IMR-90 (cell line): Measurements from ENCODE around the gene BBS1. TPM values are rescaled to one million over a fixed set of nuclear protein-coding genes. Genes with fewer than 3 reads are reported as not detected.

ENCODE experiments used
- ATAC-seq: fragments of 200-7000 bp; cut with Tn5 transposase; 2 replicates; pipeline ENCODE4 v1.9.1; 2020; ENCODE audit warnings: low read depth, mild to moderate bottlenecking, moderate library complexity
- BruUV-seq: library from RNA; stranded (reverse); fragments of 400-500 nt; replicated peaks from 2 replicates; lab custom pipeline; 2021; lab: Mats Ljungman, UMichigan
- CTCF ChIA-PET: fragments of 300-600 bp; formaldehyde crosslinking; extraction: SDS; loops from one replicate; lab custom pipeline; 2021; ENCODE audit warnings: antibody characterized with exemption; lab: Yijun Ruan, JAX
- POLR2A ChIA-PET: fragments of 300-600 bp; sonication (Branson Sonifier 250); formaldehyde crosslinking; loops from one replicate; lab custom pipeline; 2022; ENCODE audit warnings: antibody characterized with exemption; ENCODE audit not compliant: unreplicated experiment; lab: Charles Lee
- DNase-seq: peaks from one replicate; pipeline ENCODE4 v3.0.0; 2013
- H2AFZ ChIP-seq: replicated peaks from 2 replicates; pipeline ENCODE3; 2013; ENCODE audit warnings: low read length, mild to moderate bottlenecking; ENCODE audit not compliant: poor library complexity
- H2AK5ac ChIP-seq: 2 replicates; pipeline ENCODE4 v1.6.1; 2013; ENCODE audit warnings: low read depth, low read length, inconsistent platforms
- H2AK9ac ChIP-seq: replicated peaks from 2 replicates; pipeline ENCODE3; 2013; ENCODE audit warnings: mild to moderate bottlenecking, low read depth, low read length, moderate library complexity; ENCODE audit not compliant: poor library complexity
- H2BK120ac ChIP-seq: 2 replicates; pipeline ENCODE4 v1.6.1; 2013; ENCODE audit warnings: low read depth, low read length, inconsistent platforms
- H2BK15ac ChIP-seq: 3 replicates; pipeline ENCODE4 v1.6.1; 2013; ENCODE audit warnings: low read depth, low read length, inconsistent platforms
- H2BK20ac ChIP-seq: 2 replicates; pipeline ENCODE4 v1.6.1; 2013; ENCODE audit warnings: low read depth, mild to moderate bottlenecking, inconsistent platforms, low read length, moderate library complexity
- H2BK5ac ChIP-seq: 2 replicates; pipeline ENCODE4 v1.6.1; 2013; ENCODE audit warnings: mild to moderate bottlenecking, low read depth, low read length, inconsistent platforms; ENCODE audit not compliant: poor library complexity, severe bottlenecking
- H3K14ac ChIP-seq: replicated peaks from 2 replicates; pipeline ENCODE4 v1.6.1; 2013; ENCODE audit warnings: low read depth, low read length, inconsistent platforms
- H3K18ac ChIP-seq: 2 replicates; pipeline ENCODE4 v1.6.1; 2013; ENCODE audit warnings: low read depth, low read length, control low read depth
- H3K23ac ChIP-seq: 2 replicates; pipeline ENCODE4 v1.6.1; 2013; ENCODE audit warnings: low read depth, low read length, inconsistent platforms
- H3K27ac ChIP-seq: 2 replicates; pipeline ENCODE4 v1.5.1; 2013; ENCODE audit warnings: mild to moderate bottlenecking, control low read depth, low read length; ENCODE audit not compliant: insufficient read depth
- H3K27me3 ChIP-seq: 2 replicates; pipeline ENCODE4 v1.6.1; 2013; ENCODE audit warnings: low read length; ENCODE audit not compliant: control insufficient read depth, insufficient read depth
- H3K36me3 ChIP-seq: 2 replicates; pipeline ENCODE4 v1.6.1; 2013; ENCODE audit warnings: low read length, mixed read lengths; ENCODE audit not compliant: control insufficient read depth, insufficient read depth
- H3K4ac ChIP-seq: 2 replicates; pipeline ENCODE4 v1.6.1; 2013; ENCODE audit warnings: low read depth, low read length, inconsistent platforms
- H3K4me1 ChIP-seq: 2 replicates; pipeline ENCODE4 v1.6.1; 2013; ENCODE audit warnings: low read length, mixed read lengths; ENCODE audit not compliant: control insufficient read depth, insufficient read depth
- H3K4me2 ChIP-seq: 2 replicates; pipeline ENCODE4 v1.6.1; 2013; ENCODE audit warnings: low read depth, mild to moderate bottlenecking, control low read depth, low read length, moderate library complexity
- H3K4me3 ChIP-seq: 2 replicates; pipeline ENCODE4 v1.5.1; 2013; ENCODE audit warnings: low read depth, mild to moderate bottlenecking, control low read depth, low read length, moderate library complexity; ENCODE audit not compliant: insufficient read depth
- H3K56ac ChIP-seq: 2 replicates; pipeline ENCODE4 v1.6.1; 2013; ENCODE audit warnings: low read length, inconsistent platforms; ENCODE audit not compliant: insufficient read depth; ENCODE audit errors: extremely low read depth
- H3K79me1 ChIP-seq, 2 experiments: 2 replicates each; pipeline ENCODE4 v1.6.1; 2013; ENCODE audit warnings: low read length in 2 of 2, inconsistent platforms in 1 of 2, low read depth in 1 of 2
- H3K9ac ChIP-seq: 2 replicates; pipeline ENCODE4 v1.6.1; 2013; ENCODE audit warnings: low read depth, low read length, control low read depth
- H3K9me1 ChIP-seq: 2 replicates; pipeline ENCODE4 v1.6.1; 2013; ENCODE audit warnings: low read length, inconsistent platforms; ENCODE audit not compliant: insufficient read depth
- H3K9me3 ChIP-seq: 2 replicates; pipeline ENCODE4 v1.6.1; 2013; ENCODE audit warnings: low read length; ENCODE audit not compliant: control insufficient read depth, insufficient read depth
- H4K20me1 ChIP-seq: 2 replicates; pipeline ENCODE4 v1.6.1; 2013; ENCODE audit warnings: low read length, inconsistent platforms; ENCODE audit not compliant: insufficient read depth
- H4K5ac ChIP-seq: 2 replicates; pipeline ENCODE4 v1.6.1; 2013; ENCODE audit warnings: mild to moderate bottlenecking, low read depth, low read length, control low read depth
- H4K8ac ChIP-seq, 2 experiments: 2 replicates each; pipeline ENCODE4 v1.6.1; 2013; ENCODE audit warnings: low read depth in 2 of 2, low read length in 2 of 2, control low read depth in 1 of 2, inconsistent platforms in 1 of 2
- H4K91ac ChIP-seq: 2 replicates; pipeline ENCODE4 v1.6.1; 2013; ENCODE audit warnings: low read depth, low read length, inconsistent platforms; ENCODE audit not compliant: insufficient read depth
- CEBPB ChIP-seq: IDR thresholded peaks from 2 replicates; pipeline ENCODE4 v1.6.1; 2012; ENCODE audit warnings: low read depth, low read length, improper control_type of control experiment
- CTCF ChIP-seq: conservative IDR thresholded peaks from 2 replicates; pipeline ENCODE4 v1.5.1; 2012; ENCODE audit warnings: mild to moderate bottlenecking, low read depth, low read length, improper control_type of control experiment
- NFE2L2 ChIP-seq: fragments of 150-350 bp; IDR thresholded peaks from 2 replicates; pipeline ENCODE4 v1.6.1; 2016; ENCODE audit warnings: low read depth, mild to moderate bottlenecking, low read length
- POLR2A ChIP-seq: IDR thresholded peaks from 2 replicates; pipeline ENCODE4 v1.6.1; 2012; ENCODE audit warnings: mild to moderate bottlenecking, low read depth, low read length
- RCOR1 ChIP-seq: IDR thresholded peaks from 2 replicates; pipeline ENCODE4 v1.6.1; 2012; ENCODE audit warnings: mild to moderate bottlenecking, low read length, improper control_type of control experiment; ENCODE audit not compliant: insufficient replicate concordance
- RFX5 ChIP-seq: IDR thresholded peaks from 2 replicates; pipeline ENCODE4 v1.8.0; 2012; ENCODE audit warnings: low read depth, mild to moderate bottlenecking, low read length, moderate library complexity
- SMC3 ChIP-seq: fragments of 150-350 bp; IDR thresholded peaks from 2 replicates; pipeline ENCODE4 v1.6.1; 2016; ENCODE audit warnings: low read depth, mild to moderate bottlenecking, antibody characterized with exemption, low read length, moderate library complexity
- WGBS, 2 experiments: methylation state at CpG; one replicate each; pipeline versions ENCODE4 v1.1.5 to v1.1.7; 2013; ENCODE audit warnings: missing lambda C conversion rate in 2 of 2; ENCODE audit not compliant: insufficient read length in 1 of 2; ENCODE audit errors: extremely low coverage in 2 of 2; 5-methylcytosine and 5-hydroxymethylcytosine counted together
- dilution Hi-C: fragments of 300-500 bp; cut with HindIII; formaldehyde crosslinking; loops from one replicate; pipeline ENCODE4 v1.14.3; 2018; ENCODE audit warnings: low sequenced_read_pairs; ENCODE audit not compliant: unreplicated experiment
- in situ Hi-C: fragments of 300-500 bp; cut with MboI; formaldehyde crosslinking; loops from 3 replicates; pipeline ENCODE4 v1.14.3; 2019; ENCODE audit warnings: low sequenced_read_pairs, inconsistent platforms, mixed read lengths
- intact Hi-C: fragments of 100-400 bp; cut with micrococcal nuclease; formaldehyde crosslinking; loops from 2 replicates; pipeline ENCODE4 v1.10.0; 2022
- polyA plus RNA-seq, 3 experiments: library from polyadenylated mRNA; depleted of rRNA; stranded (reverse); fragments of >200 nt; gene quantifications; 2 replicates each; pipeline ENCODE4 v1.2.3, GENCODE V29; 2012; ENCODE audit warnings: low replicate concordance in 1 of 3
- total RNA-seq: library from RNA; depleted of rRNA; stranded (reverse); fragments of >200 nt; gene quantifications from 2 replicates; pipeline ENCODE4 v1.2.3, GENCODE V29; 2012

BBS1 gene
- total and polyA plus RNA-seq, 2 of the 4 experiments (the other 2 are of a cell fraction) = 16.5 to 20.6 TPM

GRCh38 chr11:66550887-66551286, 40.5 kb downstream of the BBS1 start:
- in situ Hi-C loops = no loop called here
- no TSS peak for BruUV-seq
- ChIA-PET POLR2A (no interaction called here), CTCF (no interaction called here)
- Histone ChIP-seq H2AFZ (no peak overlapping the region), H2AK5ac (no peak overlapping the region), H3K56ac (no peak overlapping the region), H2BK20ac (no peak overlapping the region), H3K9ac (no peak overlapping the region), H3K4me3 (no peak overlapping the region), H4K5ac (no peak overlapping the region), H3K27me3 (peaks cover 34% of the 10 kb centered on the region), H3K9me1 (no peaks in the 10 kb centered on the region), H3K4ac (no peak overlapping the region), H3K36me3 (no peaks in the 10 kb centered on the region), H3K27ac (no peak overlapping the region), H2BK120ac (no peak overlapping the region), H2BK5ac (no peak overlapping the region), H3K9me3 (no peaks in the 10 kb centered on the region), H3K79me1 (no peaks in the 10 kb centered on the region), H2BK15ac (no peak overlapping the region), H4K8ac (no peak overlapping the region), H3K4me1 (no peaks in the 10 kb centered on the region; the same call in 1 of the 2 replicates), H3K23ac (no peak overlapping the region), H3K18ac (no peak overlapping the region), H4K91ac (no peak overlapping the region), H3K4me2 (no peak overlapping the region), H2AK9ac (no peak overlapping the region), H4K20me1 (no peaks in the 10 kb centered on the region), H3K14ac (no peak overlapping the region)
- dilution Hi-C loops = no loop called here
- no CpG with 5 or more reads among the region's 4 CpGs for WGBS, 2 experiments
- no peak for DNase-seq
- TF ChIP-seq NFE2L2 (no peak), RFX5 (no peak), SMC3 (no peak), RCOR1 (no peak), CEBPB (no peak), POLR2A (no peak), CTCF (no peak)
- ATAC-seq = no peak
- intact Hi-C loops = no loop called here
